Skeletal muscle satellite cell (primary cell): Measurements from ENCODE around the gene DAZ4. TPM values are rescaled to one million over a fixed set of nuclear protein-coding genes. Genes with fewer than 3 reads are reported as not detected.
"Not testable (repeated sequence)": the region's sequence is repeated elsewhere in the genome, so short reads cannot be mapped to it uniquely, and the experiment has no call there.

Experiments
- H3K27me3 ChIP-seq: 2 replicates; pipeline ENCODE4 v1.7.0; 2013; ENCODE audit warnings: low read length; ENCODE audit not compliant: control insufficient read depth, insufficient read depth
- H3K36me3 ChIP-seq: 2 replicates; pipeline ENCODE4 v1.7.0; 2013; ENCODE audit warnings: mild to moderate bottlenecking, control low read depth, low read length; ENCODE audit not compliant: insufficient read depth
- H3K4me1 ChIP-seq: 2 replicates; pipeline ENCODE4 v1.7.0; 2013; ENCODE audit warnings: low read length; ENCODE audit not compliant: control insufficient read depth, insufficient read depth
- H3K4me2 ChIP-seq: 2 replicates; pipeline ENCODE4 v1.7.0; 2013; ENCODE audit warnings: mild to moderate bottlenecking, low read length
- H3K4me3 ChIP-seq: 2 replicates; pipeline ENCODE4 v1.7.0; 2013; ENCODE audit warnings: low read length
- H3K9ac ChIP-seq: 2 replicates; pipeline ENCODE4 v1.7.0; 2013; ENCODE audit warnings: mild to moderate bottlenecking, low read depth, low read length, moderate library complexity
- H3K9me3 ChIP-seq: replicated peaks from 2 replicates; pipeline ENCODE4 v1.7.0; 2013; ENCODE audit warnings: mild to moderate bottlenecking, control low read depth, low read length
- total RNA-seq: library from RNA; depleted of rRNA; stranded (reverse); fragments of >200 nt; gene quantifications from 2 replicates; pipeline ENCODE4 v1.2.3, GENCODE V29; 2012; rRNA removed

DAZ4 gene, protein sequence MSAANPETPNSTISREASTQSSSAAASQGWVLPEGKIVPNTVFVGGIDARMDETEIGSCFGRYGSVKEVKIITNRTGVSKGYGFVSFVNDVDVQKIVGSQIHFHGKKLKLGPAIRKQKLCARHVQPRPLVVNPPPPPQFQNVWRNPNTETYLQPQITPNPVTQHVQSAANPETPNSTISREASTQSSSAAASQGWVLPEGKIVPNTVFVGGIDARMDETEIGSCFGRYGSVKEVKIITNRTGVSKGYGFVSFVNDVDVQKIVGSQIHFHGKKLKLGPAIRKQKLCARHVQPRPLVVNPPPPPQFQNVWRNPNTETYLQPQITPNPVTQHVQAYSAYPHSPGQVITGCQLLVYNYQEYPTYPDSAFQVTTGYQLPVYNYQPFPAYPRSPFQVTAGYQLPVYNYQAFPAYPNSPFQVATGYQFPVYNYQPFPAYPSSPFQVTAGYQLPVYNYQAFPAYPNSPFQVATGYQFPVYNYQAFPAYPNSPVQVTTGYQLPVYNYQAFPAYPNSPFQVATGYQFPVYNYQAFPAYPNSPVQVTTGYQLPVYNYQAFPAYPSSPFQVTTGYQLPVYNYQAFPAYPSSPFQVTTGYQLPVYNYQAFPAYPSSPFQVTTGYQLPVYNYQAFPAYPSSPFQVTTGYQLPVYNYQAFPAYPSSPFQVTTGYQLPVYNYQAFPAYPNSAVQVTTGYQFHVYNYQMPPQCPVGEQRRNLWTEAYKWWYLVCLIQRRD
- total RNA-seq = not detected in 2 replicates

DNA sequence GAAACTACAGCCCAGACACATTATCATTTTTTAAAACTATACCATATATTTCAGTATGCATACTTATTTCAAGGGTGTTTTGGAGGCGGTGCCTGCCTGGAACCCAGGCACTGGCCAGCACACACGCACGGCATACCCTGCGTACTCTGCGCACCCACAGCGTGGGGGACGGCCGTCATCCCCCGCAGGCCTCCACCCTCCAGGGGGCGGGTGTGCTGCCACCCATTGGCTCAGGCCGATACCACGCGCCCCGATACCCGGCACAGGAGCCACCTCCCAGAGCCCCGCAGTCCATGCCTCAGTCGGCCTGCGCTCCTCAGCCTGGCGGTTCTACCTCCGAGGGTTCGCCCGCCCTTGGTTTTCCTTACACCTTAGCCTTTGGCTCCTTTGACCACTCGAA is at the start of gene DAZ4:
Gene DAZ4, plus strand, starts transcription at position 301 of the 400 bp plus-strand sequence. CDS start 208 bp downstream, outside the sequence.
- not testable (repeated sequence) for H3K4me1 ChIP-seq, H3K36me3 ChIP-seq, H3K4me3 ChIP-seq, H3K9me3 ChIP-seq, H3K4me2 ChIP-seq, H3K27me3 ChIP-seq, H3K9ac ChIP-seq

DNA sequence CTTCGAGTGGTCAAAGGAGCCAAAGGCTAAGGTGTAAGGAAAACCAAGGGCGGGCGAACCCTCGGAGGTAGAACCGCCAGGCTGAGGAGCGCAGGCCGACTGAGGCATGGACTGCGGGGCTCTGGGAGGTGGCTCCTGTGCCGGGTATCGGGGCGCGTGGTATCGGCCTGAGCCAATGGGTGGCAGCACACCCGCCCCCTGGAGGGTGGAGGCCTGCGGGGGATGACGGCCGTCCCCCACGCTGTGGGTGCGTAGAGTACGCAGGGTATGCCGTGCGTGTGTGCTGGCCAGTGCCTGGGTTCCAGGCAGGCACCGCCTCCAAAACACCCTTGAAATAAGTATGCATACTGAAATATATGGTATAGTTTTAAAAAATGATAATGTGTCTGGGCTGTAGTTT is 20.4 kb upstream of the DAZ4 start, which contains the start of gene DAZ3:
Gene DAZ3, minus strand, starts transcription at position 101 of the 400 bp plus-strand sequence. CDS start 208 bp downstream, outside the sequence.
- not testable (repeated sequence) for H3K4me3 ChIP-seq

DNA sequence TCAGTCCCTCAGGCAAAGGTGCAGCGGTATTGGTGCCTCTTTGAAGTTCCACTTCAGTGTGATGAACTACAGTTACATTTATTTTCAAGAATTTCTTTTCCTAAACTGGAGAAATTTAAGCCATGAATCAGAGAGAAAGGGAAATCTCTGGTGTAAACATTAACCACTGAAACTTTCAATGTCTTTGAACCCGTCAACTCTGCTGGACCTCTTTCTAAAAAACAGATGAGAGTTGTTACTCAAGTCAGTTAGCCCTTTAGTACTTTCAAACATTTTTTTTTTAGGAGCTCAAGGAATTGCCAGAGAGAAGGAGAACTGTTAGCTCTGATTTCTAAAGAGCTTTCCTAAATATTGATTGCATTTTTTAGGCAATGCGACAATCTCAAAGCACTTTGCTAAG is 11.9 kb upstream of the DAZ4 start:
- not testable (repeated sequence) for H3K27me3 ChIP-seq, H3K9ac ChIP-seq, H3K4me1 ChIP-seq, H3K4me3 ChIP-seq, H3K9me3 ChIP-seq, H3K36me3 ChIP-seq, H3K4me2 ChIP-seq

More for the DNA sequence above, 20.4 kb upstream of the DAZ4 start, which contains the start of gene DAZ3:
- not testable (repeated sequence) for H3K9me3 ChIP-seq, H3K36me3 ChIP-seq, H3K9ac ChIP-seq, H3K4me2 ChIP-seq, H3K4me1 ChIP-seq, H3K27me3 ChIP-seq

DNA sequence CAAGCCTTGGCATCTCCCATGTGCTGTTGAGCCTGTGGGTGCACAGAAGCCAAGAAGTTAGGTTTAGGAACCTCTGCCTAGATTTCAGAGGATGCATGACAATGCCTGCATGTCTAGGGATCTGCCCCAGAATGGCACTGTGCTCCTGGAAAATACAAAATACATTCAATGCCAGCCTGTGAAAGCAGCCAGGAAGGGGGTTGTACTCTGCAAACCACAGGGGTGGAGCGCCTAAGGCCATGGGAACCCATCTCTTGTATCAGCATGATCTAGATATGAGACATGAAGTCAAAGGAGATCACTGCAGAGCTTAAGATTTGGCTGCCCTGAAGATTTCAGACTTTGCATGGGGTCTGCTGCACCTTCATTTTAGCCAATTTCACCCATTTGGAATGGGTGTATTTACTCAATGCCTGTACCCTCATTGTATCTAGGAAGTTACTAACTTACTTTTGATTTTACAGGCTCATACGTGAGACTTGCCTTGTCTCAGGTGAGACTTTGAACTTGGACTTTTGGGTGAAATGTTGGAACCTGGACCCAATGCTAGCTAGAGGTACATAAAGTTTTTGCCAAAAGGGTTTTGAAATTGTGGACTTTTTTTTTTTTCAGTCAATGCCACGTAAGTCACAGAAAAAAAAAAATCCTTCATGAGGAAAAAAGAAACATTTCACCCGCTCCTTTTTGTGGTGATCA is 9.4 kb upstream of the DAZ4 start:
- H3K4me1 ChIP-seq, H3K9ac ChIP-seq, H3K9me3 ChIP-seq, H3K4me2 ChIP-seq, H3K27me3 ChIP-seq, H3K4me3 ChIP-seq, H3K36me3 ChIP-seq: not testable (repeated sequence)

DNA sequence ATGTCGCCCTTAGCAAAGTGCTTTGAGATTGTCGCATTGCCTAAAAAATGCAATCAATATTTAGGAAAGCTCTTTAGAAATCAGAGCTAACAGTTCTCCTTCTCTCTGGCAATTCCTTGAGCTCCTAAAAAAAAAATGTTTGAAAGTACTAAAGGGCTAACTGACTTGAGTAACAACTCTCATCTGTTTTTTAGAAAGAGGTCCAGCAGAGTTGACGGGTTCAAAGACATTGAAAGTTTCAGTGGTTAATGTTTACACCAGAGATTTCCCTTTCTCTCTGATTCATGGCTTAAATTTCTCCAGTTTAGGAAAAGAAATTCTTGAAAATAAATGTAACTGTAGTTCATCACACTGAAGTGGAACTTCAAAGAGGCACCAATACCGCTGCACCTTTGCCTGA is 8.7 kb upstream of the DAZ4 start:
- H3K4me2 ChIP-seq, H3K27me3 ChIP-seq, H3K9ac ChIP-seq, H3K9me3 ChIP-seq, H3K36me3 ChIP-seq, H3K4me3 ChIP-seq, H3K4me1 ChIP-seq: not testable (repeated sequence)
